ENCODE results near the gene TAF1L.

Gene TAF1L

DNA sequence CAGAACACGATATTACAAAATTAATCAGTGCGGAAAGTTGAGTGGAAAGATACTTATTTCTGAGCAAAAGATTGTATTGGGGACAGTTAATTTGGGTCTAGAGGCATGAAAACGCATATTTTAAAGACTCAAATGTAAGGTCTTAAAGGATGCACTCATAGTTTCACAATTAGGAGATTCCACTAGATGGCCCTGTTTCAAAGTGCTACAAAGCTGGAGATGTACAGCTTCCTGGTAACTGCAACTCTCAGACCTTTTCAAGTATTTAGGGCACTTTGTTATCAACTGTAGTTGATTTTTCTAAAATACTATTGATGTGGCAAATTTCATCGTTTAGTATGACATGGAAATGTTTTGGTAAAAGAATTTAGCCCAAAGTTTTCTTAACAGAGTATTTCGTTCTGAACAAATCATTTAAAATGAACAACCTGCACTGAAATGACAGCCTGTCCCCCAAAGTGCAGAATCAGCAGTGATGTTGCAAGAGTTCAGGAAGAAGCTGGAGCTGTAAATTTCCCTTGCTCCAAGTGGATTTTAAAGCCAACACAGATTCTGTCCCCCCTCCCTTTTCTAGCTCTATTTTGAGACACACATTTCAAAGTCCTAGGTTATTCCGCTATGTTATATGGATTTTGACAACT is 46.3 kb downstream of the TAF1L start:
- DNase-seq (ENCODE audit: low read depth), result no peak

DNA sequence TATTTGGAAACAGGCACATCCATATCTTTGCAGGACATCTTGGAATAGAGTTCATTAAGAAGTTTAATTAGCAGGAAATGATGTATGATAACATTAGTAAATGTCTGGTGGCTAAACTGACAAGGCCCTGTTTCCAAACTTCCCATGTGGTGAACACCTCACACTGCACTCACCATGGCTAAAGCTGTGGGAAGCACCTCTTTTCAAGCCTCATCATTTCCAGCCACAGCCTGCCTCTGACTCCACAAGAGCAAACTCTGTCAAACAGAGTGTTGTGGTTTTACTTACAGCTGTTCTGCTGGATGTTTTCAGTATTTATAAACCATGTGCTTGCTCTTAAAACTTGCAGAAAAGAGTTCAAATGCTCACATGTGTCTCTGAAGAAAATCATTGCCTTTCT is 47.6 kb downstream of the TAF1L start:
- no peak for DNase-seq (ENCODE audit: low read depth)

- DNase-seq (ENCODE audit: low read depth), result no peak
Observed at GRCh38 chr9:32584784-32585183, 50.7 kb downstream of the TAF1L start.

- DNase-seq (ENCODE audit: low read depth), result no peak
Observed at GRCh38 chr9:32581512-32582143, 53.8 kb downstream of the TAF1L start.

DNA sequence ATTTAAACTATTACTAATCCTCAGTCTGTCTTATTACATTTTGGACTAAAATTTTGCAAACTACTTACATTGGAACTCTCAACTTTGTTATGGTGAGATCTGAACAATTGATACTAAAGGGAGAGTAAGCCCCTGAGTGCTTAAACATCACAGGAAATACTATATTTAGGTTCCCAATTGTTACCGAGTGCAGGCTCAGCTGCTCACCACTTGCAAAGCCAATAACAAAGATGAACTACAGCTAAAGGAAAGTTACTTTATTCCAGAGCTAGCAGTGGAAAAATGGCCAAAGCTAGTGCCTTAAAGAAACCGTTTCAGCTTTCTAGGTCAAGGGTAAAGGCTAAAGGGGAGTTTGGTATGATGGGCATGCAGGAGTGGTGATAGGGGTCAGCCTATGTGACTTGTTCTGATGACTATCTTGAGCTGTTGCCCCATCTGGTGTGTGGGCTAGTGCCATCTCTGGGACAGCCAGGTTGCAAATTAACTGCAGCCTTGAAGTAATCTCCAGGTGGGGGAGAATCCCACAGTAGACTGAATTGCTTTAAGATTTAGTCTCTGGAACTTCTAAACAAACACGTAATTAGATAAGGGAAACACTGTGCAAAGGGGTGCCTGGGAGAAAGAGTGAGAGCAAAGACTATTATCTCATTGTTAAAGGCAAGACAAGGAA is 54.7 kb downstream of the TAF1L start:
- no peak for DNase-seq (ENCODE audit: low read depth)

- peak; percentile 37 for DNase-seq (ENCODE audit: low read depth)
Observed at GRCh38 chr9:32579706-32580331, 55.6 kb downstream of the TAF1L start.

Data from CMK (cell line).